Measurements from ENCODE around the gene RFC1.
A peak's percentile ranks its signal among the peaks of the same experiment; 100 is the strongest.
"Not testable (repeated sequence)": the region's sequence is repeated elsewhere in the genome, so short reads cannot be mapped to it uniquely, and the experiment has no call there.

The RFC1 gene, protein sequence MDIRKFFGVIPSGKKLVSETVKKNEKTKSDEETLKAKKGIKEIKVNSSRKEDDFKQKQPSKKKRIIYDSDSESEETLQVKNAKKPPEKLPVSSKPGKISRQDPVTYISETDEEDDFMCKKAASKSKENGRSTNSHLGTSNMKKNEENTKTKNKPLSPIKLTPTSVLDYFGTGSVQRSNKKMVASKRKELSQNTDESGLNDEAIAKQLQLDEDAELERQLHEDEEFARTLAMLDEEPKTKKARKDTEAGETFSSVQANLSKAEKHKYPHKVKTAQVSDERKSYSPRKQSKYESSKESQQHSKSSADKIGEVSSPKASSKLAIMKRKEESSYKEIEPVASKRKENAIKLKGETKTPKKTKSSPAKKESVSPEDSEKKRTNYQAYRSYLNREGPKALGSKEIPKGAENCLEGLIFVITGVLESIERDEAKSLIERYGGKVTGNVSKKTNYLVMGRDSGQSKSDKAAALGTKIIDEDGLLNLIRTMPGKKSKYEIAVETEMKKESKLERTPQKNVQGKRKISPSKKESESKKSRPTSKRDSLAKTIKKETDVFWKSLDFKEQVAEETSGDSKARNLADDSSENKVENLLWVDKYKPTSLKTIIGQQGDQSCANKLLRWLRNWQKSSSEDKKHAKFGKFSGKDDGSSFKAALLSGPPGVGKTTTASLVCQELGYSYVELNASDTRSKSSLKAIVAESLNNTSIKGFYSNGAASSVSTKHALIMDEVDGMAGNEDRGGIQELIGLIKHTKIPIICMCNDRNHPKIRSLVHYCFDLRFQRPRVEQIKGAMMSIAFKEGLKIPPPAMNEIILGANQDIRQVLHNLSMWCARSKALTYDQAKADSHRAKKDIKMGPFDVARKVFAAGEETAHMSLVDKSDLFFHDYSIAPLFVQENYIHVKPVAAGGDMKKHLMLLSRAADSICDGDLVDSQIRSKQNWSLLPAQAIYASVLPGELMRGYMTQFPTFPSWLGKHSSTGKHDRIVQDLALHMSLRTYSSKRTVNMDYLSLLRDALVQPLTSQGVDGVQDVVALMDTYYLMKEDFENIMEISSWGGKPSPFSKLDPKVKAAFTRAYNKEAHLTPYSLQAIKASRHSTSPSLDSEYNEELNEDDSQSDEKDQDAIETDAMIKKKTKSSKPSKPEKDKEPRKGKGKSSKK

DNA sequence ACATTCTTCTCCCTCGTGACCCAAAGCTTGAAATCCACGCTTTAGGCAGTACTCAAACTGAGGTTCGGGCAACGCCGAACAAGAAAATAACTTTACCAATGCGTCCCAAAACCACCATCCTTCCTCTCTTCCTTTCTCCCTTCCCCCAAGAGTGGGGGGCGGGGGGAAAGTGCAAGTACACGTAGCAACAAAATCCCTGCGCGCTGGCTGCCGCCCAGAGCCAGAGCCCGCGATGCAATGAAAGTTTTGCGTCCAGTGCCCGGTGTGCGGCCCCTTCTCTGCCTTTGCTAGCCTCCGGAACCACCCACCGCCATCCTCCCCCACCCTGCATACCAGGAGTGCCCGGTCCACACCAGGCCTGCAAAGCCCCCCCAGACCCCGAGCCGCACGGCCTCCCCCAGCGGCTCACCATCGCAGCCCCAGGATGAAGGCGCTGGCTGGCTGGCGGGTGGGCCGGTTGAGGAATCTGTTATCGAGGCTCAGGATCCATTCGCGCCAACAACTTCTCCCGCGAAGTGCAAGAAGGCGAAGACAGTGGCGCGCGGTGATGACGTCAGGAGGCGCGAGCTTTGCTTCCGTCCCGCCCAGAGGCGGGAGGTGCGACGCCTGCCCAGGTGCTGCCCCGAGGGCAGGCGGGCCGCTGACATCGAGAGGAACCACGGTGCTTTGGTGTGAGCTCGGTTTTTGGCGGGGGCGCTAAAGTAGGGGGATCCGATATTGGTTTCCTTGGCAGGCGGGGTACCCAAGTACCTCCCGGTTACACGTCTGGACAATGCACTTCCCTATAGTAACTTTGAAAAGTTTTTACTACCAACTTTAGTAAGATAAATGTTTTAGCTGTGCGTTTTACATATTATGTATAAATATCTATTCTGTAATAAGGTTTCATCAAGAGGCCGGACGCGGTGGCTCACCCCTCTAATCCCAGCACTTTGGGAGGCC lies at the start of gene RFC1:
Gene RFC1, minus strand, starts transcription at position 533 of the 942 bp plus-strand sequence. Its CDS starts 121 bp downstream, at position 412.
- peak; percentile 21 for DNase-seq

DNA sequence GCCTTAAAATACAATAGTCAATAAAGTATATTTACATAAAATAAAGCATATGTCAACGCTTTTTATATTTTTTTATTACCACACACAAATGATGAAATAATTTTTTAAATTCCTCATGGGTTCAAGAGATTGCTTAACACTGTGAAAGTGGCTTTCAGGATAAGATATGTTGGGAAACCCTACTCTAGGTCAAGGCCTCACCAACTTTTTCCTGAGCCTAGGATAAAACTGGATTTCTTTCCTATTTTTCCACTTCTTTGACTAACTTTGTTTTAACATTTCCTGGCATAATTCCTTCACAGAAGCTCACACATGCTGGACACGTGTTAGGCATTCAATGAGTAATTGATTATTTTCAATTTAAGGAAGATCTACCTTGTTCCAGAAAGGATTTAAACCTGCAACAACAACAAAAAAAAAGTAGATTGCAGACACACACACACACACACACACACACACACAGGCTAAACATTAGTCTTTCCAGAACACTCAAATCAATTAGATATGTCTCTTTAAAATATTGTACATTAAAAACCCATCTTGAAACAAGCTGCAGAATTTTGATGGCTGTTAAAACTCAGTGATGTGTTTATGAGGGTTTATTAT lies 49.6 kb upstream of the RFC1 start:
- no peak for DNase-seq

DNA sequence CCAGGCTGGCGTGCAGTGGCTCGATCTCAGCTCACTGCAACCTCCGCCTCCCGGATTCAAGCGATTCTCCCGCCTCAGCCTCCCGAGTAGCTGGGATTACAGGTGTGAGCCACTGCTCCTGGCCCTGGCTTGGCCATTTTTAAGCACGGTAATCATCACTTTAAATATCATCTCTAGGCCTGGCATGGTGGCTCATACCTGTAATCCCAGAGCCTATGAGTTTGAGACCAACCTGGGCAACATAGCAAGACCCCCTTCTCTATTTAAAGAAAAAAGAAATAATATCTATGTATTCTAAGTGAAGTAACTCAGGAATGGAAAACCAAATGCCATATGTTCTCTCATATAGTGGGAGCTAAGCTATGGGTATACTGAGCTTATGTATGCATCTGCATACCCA lies 45.4 kb upstream of the RFC1 start:
- DNase-seq: not testable (repeated sequence)

DNA sequence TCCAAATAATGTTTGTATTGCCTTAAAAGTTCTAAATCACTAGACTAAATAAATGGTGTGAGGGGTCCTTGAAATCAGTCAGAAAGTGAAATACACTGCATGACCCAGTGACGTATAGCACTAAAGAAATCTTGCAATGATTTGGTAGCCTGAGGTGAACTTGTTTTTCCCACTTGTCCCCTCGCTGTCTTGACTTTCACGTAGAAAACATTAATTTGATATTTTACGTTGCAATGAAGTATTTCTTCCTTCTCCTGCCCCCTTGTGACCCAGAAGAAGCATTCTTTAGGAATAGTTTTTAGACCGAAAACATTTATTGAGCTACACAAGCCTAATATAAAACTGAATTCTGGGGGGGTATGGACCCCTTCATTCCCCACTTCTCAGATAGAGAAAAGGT lies 44.3 kb upstream of the RFC1 start:
- no peak for DNase-seq

DNA sequence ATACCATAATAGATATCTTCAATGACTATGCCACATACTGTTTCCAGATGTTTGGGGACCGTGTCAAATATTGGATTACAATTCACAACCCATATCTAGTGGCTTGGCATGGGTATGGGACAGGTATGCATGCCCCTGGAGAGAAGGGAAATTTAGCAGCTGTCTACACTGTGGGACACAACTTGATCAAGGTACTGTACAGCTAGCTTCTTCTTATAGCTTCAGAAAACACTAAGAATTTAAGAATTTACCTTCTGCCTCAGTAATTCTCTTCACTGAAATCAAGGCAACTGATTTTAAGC lies 41.4 kb upstream of the RFC1 start:
- no peak for DNase-seq

DNA sequence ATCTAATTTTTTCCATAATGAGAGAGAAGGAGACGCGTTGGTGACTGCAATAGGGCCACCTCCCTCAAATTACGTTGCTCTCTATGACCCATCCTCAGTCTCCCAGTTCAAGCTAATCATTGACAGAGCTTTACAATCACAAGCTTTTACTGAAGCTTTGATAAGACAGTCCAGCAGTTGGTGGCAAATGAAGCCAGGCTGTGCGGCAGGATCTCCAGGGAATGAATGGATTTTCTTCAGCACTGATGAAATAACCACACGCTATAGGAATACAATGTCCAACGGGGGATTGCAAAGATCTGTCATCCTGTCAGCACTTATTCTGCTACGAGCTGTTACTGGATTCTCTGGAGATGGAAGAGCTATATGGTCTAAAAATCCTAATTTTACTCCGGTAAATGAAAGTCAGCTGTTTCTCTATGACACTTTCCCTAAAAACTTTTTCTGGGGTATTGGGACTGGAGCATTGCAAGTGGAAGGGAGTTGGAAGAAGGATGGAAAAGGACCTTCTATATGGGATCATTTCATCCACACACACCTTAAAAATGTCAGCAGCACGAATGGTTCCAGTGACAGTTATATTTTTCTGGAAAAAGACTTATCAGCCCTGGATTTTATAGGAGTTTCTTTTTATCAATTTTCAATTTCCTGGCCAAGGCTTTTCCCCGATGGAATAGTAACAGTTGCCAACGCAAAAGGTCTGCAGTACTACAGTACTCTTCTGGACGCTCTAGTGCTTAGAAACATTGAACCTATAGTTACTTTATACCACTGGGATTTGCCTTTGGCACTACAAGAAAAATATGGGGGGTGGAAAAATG lies 40.8 kb upstream of the RFC1 start, which contains the start of gene KLB:
Gene KLB, plus strand, starts transcription at position 168 of the 821 bp plus-strand sequence. Its CDS starts 20 bp downstream, at position 188.
- no peak for DNase-seq

DNA sequence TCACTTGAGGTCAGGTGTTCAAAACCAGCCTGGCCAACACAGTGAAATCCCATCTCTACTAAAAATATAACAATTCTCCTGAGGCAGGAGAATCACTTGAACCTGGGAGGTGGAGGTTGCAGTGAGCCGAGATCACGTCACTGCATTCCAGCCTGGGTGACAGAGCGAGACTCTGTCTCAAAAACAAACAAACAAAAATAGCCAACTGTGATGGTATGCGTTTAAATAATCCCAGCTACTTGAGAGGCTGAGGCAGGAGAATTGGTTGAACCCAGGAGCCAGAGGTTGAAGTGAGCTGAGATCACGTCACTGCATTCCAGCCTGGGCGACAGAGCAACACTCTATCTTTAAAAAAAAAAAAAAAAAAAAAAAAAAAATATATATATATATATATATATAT lies 35.5 kb upstream of the RFC1 start:
- not testable (repeated sequence) for DNase-seq

DNA sequence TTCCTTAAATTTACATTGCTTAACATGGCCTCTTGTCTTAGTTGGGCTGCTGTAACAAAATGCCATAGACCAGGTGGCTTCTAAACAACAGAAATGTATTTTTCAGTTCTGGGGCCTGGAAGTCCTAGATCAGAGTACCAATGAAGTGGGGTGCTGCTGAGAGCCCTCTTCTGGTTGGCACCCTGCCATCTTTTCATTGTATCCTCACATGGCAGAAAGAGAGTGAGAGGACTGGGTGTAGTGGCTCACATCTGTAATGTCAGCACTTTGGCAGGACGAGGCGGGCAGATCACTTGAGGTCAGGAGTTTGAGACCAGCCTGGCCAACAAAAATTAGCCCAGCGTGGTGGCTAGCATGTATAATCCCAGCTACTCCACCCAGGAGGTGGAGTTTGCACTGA lies 28.5 kb upstream of the RFC1 start:
- DNase-seq: no peak

DNA sequence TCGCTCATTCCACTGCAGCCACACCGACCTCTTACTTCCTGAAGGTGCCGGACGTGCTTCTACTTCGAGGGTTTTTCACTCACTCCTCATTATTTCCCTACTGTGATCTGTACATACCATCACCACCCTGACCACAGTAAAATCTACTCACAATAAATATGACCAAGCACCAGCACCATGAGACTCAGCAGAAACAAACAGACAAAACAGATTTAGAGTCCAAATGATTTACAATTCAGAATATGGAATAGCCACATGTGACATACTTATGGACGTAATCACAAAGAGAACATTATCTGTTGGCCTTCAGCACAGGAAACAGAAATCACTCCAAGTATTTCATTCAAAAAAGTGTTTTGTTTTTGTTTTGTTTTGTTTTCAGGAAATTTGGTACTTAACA lies 24.4 kb upstream of the RFC1 start:
- DNase-seq: no peak

DNA sequence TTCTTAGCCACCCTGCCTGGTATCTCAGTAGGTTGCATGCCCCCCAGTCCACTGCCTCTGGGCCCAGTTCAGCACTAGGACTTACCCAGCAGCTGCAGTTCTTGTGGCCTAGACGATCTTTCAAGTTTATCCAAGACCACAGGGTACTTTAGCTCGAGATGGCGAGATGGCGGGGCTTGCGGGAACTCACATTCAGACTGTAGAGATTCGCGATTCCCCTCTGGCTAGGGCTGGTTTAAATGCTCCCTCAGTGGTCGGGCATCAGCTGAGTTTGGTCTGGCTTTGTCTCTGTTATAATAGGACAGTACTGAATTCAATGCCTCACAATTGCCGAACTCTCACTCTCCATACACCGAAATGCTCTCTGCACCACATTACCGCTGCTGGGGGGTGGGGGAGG lies 18.4 kb upstream of the RFC1 start:
- no peak for DNase-seq

DNA sequence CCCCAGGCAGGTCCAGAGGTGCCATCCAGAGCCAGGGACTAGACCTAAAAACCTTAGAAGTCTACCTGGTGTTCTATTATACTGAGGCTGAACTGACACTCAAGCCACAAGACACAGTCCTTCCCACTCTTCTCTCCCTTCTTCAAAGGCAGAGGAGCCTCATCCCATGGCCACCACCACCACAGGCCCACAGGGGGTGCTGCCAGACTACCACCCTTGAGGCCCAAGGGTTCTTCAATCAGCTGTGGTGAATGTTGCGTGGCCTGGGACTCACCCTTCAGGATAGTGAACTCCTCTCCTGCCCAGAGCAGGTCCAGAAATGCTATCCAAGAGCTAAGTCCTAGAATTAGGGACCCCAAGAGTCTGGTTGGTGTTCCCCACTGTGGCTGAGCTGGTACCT lies 17.5 kb upstream of the RFC1 start:
- no peak for DNase-seq

DNA sequence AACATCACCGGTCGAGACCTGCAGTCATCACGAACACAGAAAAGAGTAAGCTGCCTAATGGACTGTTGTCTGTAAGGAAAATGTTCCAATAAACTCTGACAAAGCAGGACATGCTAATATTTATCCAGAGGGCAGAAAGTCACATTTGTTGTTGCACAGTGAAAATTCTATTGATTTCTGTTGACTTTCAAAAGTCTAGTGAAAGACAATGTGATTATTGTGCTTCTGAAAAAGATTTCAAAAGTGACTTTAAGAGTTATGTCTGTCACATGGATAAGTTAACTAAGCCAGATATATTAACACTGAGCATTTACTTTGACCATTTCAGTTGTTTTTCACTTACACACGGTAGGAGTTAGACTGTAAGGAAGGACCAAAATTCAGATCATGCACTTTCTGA lies 9.3 kb upstream of the RFC1 start:
- DNase-seq: no peak

DNA sequence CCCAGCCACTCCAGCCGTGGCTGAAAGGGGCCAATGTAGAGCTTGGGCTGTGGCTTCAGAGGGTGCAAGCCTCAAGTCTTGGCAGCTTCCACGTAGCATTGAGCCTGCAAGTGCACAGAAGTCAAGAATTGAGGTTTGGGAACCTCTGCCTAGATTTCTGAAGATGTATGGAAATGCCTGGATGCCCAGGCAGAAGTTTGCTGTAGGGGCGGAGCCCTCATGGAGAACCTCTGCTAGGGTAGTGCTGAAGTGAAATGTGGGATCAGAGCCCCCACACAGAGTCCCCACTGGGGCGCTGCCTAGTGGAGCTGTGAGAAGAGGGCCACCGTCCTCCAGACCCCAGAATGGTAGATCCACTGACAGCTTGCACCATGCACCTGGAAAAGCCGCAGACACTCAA lies 5.0 kb upstream of the RFC1 start:
- not testable (repeated sequence) for DNase-seq

DNA sequence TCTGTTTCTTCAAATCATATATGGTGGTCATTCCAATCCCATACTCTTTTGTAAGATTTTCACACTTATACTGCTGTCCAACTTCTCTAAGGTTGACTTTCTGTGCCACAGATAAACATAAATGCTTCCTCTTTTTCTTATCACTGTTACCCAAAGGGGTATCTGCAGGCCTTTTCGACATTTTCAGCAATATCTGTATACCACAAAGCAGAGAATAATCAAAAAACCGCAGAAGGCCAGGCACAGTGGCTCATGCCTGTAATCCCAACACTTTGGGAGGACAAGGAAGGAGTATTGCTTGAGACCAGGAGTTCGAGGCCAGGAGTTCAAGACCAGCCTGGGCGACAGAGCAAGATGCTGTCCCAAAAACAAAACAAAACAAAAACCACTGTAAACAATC lies 3.1 kb upstream of the RFC1 start:
- DNase-seq: no peak

DNA sequence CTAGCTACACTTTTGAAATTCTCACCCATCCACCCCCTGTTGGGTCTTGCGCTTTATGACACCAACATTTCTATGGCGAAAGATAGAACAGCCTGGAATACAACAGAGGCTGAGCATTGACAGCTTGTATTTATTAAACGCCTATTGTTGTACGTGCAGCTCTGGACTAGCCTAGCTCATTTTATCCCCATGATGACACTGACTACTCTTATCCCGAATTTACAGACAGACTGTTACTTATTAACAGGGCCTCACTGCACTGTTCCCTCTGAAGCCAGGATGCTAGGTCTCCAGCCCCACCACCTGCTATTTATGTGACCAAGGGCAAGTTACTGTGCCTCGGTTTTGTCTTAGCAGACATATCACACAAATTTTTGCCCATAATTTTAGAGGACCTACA lies 1.0 kb upstream of the RFC1 start:
- DNase-seq: no peak

DNA sequence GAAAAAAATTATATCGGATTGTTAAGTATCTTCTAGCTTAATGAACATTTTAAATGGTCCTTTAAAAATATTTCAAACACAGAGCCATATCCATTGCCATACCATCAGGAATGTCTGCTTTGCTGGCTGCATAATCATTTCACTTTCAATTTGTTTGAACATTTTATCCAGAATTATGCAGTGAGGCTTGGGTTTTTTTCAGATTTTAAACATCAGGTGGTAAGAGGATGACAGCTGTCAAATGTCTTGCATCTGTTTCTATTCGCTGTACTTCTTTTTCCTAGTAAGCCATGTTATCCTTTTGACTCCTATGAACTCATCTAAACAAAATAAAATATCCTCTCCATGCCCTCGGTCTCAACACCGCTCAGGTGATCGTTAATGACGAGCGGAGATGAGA lies 802 bp downstream of the RFC1 start:
- DNase-seq: no peak

DNA sequence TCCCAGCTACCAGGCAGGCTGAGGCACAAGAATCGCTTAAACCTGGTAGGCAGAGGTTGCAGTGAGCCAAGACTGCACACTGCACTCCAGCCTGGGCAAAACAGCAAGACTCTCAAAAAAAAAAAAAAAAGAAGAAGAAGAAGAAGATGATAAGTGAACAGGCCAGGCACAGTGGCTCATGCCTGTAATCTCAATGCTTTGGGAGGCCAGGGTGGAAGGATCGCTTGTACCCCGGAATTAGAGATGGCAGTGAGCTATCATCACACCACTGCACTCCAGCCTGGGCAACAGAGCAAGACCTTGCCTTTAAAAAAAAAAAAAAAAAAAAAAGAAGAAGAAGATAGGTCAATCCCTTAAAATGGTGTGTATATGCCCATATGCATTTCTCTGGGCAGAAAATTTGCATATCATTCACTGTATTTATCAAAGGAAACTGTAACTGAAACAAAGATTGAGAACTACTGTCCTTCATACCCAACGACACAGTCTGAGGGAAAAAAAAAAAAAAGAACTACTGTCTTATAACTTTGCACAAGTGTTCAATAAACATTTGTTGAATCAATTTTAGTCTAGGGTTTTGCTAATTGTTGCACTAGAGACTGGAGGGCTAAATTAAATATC lies 2.3 kb downstream of the RFC1 start:
- no peak for DNase-seq

DNA sequence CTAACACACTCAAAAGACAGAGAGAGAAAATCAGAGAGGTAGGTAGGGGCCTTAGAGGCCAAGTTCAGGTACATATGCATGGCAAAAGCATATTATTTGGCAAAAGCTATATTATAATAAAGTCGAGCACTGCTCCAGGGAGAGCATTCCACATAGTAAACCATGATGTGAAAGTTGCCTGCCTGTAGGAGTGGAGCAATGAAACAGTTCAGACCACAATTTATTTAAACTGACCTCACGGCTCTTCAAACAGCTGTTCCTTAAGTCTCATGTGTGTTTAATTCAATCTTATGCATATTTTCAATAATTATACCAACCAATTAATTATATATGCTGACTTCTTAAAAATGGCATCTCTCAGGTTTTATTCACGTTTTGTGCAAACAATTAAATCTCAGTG lies 3.3 kb downstream of the RFC1 start:
- no peak for DNase-seq

DNA sequence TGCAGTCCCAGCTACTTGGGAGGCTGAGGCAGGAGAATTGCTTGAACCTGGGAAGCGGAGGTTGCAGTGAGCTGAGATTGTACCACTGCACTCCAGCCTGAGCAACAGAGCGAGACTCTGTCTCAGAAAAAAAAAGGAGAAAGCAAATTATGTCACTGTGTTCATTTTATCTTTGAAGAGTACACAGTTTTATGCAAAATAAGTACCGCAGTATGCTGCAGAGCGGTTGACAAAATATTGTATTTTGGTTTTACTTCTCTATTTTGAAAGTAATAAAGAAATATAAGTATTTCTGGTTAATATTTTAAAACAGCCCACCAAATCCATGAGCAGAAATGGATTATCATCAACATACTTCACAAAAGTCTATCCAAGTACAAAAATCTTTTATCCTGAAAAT lies 5.6 kb downstream of the RFC1 start:
- DNase-seq: not testable (repeated sequence)

DNA sequence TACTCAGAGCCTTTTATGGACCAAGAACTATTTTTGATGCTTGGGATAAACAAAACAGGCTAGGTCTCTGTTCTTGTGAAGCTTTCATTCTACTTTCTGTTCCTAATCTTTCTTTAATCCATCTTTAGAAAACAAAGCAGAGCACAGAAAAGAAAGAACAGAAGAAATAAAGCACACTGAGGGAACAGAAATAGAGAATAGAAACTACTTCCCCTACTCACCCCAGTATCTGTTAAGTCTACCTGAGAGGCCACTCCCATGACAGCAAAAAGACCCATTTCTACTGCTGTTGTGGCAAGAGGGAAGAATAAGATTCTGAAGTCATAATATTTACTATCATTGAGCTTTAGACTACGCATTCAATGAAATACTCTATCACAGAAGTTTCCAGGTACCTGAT lies 9.2 kb downstream of the RFC1 start:
- DNase-seq: no peak

DNA sequence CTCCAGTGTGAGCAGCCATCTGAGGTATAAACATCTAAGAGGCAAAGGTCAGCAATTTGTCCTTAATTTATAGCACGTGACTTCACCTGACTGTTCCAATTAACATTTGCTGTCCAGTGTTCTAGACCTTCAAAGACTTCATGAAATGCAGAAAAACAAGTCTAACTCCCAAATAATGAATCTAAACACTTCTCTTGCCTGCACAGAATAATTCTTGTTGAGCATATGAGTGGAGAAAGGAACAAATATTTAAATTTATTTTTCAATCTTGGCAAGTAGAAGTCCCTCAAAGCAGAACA lies 12.0 kb downstream of the RFC1 start:
- DNase-seq: no peak
